Natural killer cell treated with Interleukin-12 subunit alpha and Interleukin-12 subunit beta and Interleukin-15 and Interleukin-18, amount 100 ng/mL, for 72 hours (primary cell): ENCODE results near the gene PCBP3. TPM values are rescaled to one million over a fixed set of nuclear protein-coding genes. Genes with fewer than 3 reads are reported as not detected.
A peak's percentile ranks its signal among the peaks of the same experiment; 100 is the strongest.
"Not testable (repeated sequence)": the region's sequence is repeated elsewhere in the genome, so short reads cannot be mapped to it uniquely, and the experiment has no call there.

Experiments used
- ATAC-seq, 2 donors: fragments of 150-1000 bp; cut with Tn5 transposase in 1 of 2; sonication (Bioruptor Pico), chemical (Tn5 transposase) in 1 of 2; 2 replicates each; pipeline ENCODE4 v1.10.0; 2021
- DNase-seq: peaks from one replicate; pipeline ENCODE4 v3.0.0; 2022; ENCODE audit warnings: low spot score
- H3K27ac Mint-ChIP-seq, 2 donors: 1 replicate in 1 of 2; 2 replicates in 1 of 2; pipeline ENCODE4 v1.8.0; 2022; ENCODE audit warnings: mixed read lengths in 2 of 2, mild to moderate bottlenecking in 1 of 2, moderate library complexity in 1 of 2
- H3K27me3 Mint-ChIP-seq, 2 donors: 1 replicate in 1 of 2; 2 replicates in 1 of 2; pipeline ENCODE4 v1.8.0; 2022; ENCODE audit warnings: mixed read lengths in 2 of 2
- H3K36me3 Mint-ChIP-seq: one replicate; pipeline ENCODE4 v1.8.0; 2022; ENCODE audit warnings: mixed read lengths
- H3K4me1 Mint-ChIP-seq, 2 donors: 1 replicate in 1 of 2; 2 replicates in 1 of 2; pipeline ENCODE4 v1.8.0; 2022; ENCODE audit warnings: low read depth in 2 of 2, mixed read lengths in 2 of 2, mild to moderate bottlenecking in 1 of 2
- H3K4me3 Mint-ChIP-seq: one replicate; pipeline ENCODE4 v1.8.0; 2022; ENCODE audit warnings: mixed read lengths
- H3K9me3 Mint-ChIP-seq: 2 replicates; pipeline ENCODE4 v1.8.0; 2022; ENCODE audit warnings: mixed read lengths
- total RNA-seq, 2 donors: library from RNA; stranded (reverse); gene quantifications; one replicate each; pipeline ENCODE4 v1.2.3, GENCODE V29; 2022

PCBP3 gene
- total RNA-seq, 2 donors from 2014 or later: 0.43 to 1.4 TPM

DNA sequence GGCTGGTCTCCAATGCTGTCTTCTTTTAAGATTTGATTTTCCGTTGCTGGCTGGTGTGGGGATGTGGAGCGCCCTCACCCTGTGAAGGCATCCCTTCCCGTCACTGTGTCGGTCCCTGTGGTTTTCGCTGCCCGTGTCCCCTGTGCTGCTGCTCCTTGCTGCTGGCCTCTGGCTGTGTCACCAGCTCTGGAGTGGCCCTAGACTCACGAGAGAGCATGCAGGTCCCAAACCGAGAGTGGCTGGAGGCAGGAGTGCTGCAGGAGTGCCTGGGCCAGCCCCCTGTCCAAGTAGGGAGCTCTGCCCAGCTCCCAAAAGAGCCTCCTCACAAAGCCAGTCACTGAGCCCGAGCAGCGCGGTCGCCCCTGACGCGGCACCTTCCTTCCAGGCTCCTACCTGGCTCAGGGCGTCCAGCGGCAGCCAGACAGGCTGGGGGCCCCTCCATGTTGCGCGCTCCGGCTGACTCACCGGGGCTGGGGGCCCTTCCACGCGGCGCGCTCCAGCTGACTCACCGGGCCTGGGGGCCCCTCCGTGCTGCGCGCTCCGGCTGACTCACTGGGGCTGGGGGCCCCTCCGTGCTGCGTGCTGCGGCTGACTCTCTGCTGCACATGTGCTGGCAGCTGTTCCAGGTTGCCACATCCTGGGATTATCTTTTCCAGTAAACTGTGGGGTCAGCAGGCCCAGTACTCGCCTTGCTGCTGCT lies 231.3 kb downstream of the PCBP3 start:
- DNase-seq: peak; percentile 52
- peaks cover 0 to 2% of the 10 kb centered on the region in 2 donors for H3K4me1 Mint-ChIP-seq
- no peak overlapping the region for H3K4me3 Mint-ChIP-seq
- no peaks in the 10 kb centered on the region for H3K36me3 Mint-ChIP-seq
- H3K9me3 Mint-ChIP-seq: no peaks in the 10 kb centered on the region
- H3K27me3 Mint-ChIP-seq: peaks cover 14 to 16% of the 10 kb centered on the region in 2 donors
- ATAC-seq: no peak
- H3K27ac Mint-ChIP-seq: no peak overlapping the region

DNA sequence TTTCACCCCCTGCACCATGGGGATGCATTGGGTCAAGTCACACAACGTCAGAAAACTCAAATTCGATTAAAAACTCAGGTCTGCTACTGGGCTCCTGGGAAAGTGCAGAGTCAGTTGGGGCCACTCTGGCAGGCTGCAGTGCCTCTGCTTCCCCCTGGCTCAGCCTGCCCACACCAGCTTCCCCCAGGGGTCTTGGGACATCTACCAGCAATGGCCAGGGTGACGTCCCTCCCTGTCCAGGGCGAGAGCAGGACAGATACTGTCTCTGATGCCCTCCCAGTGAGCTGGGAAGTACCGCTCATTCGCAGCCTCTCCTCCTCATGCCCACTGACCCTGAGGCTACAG lies 231.9 kb downstream of the PCBP3 start:
- no peak overlapping the region for H3K4me3 Mint-ChIP-seq
- H3K27ac Mint-ChIP-seq: no peak overlapping the region
- H3K27me3 Mint-ChIP-seq: peaks cover 15 to 16% of the 10 kb centered on the region in 2 donors
- H3K9me3 Mint-ChIP-seq: no peaks in the 10 kb centered on the region
- ATAC-seq (no peak), DNase-seq (peak; percentile 39)
- H3K36me3 Mint-ChIP-seq: no peaks in the 10 kb centered on the region
- H3K4me1 Mint-ChIP-seq: peaks cover under 1 to 4% of the 10 kb centered on the region in 2 donors

DNA sequence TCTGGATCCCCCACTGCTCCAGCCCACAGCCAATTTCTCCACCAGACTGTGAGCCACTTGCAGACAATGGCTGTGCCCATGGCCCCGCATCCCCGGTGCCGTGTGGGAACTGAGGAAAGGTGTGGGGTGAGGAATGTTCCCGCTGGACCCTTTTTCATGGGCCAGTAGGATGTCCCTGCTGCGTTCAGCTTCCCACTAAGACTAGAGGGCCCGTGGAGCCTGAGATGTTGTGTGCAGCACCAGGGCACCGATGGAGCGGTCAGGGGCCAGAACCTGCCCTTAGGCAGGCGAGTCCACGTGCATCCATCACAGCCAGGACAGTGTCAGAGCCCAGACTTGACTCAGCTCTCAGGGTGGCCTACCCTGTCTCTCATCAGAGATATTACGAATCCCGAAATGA lies 232.4 kb downstream of the PCBP3 start:
- H3K27me3 Mint-ChIP-seq: peaks cover 18 to 19% of the 10 kb centered on the region in 2 donors
- no peak for ATAC-seq
- H3K9me3 Mint-ChIP-seq: no peaks in the 10 kb centered on the region
- peaks cover 4 to 6% of the 10 kb centered on the region in 2 donors for H3K4me1 Mint-ChIP-seq
- peak; percentile 39 for DNase-seq
- no peaks in the 10 kb centered on the region for H3K36me3 Mint-ChIP-seq
- H3K27ac Mint-ChIP-seq: no peak overlapping the region
- no peak overlapping the region for H3K4me3 Mint-ChIP-seq

DNA sequence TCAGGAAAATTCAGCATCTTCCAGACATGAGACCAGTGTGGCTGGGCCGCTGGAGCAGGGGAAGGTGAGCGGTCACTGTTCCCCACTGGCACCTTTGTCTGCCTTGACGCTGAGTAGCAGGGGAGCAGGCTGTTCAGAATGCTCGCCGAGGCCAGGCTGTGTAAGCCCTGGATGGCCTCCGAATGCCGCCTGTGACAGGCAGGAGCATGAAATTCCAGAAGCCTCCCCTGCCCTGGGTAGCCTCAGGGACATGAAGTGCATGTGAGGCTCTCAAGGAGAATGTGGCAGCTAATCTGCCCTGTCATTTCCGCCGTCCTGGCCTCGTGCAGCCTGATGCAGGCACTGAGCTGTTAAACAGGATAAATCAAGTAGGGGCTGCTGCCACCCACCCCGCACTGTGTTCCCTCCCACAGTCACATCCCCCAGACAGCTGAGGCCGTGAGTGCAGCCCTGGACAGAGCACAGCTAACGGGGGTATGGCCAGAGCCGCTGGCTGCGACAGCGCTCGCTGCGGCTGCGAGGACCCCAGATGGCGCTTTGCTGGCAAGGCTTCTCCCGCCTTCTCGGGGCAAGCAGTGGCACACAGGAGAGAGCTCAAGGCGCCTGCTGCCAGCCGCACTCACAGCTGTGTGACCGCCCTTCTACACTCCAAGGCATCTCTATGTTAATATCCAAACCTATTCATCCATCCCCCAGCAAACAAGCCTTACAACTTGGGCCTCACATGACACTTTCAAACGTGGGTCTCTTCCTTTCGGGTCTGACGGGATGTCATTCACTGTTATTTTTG lies 233.1 kb downstream of the PCBP3 start:
- Mint-ChIP-seq H3K4me3 (no peak overlapping the region), H3K27ac (no peak overlapping the region)

DNA sequence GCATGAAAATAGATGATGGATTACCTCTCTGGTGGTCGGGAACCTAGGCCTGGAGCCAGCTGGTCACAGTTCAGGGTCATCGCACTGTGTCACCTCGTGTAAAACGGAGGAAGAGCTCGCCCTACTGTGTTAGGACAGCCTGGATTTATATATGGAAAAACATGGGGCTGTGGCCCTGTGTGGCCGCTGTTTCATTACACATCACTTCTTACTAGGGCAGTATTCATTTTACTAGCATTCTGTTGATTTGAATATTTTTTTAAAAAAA lies 233.6 kb downstream of the PCBP3 start:
- Mint-ChIP-seq H3K4me1 (peaks cover 4 to 9% of the 10 kb centered on the region in 2 donors), H3K27ac (no peak overlapping the region), H3K36me3 (no peaks in the 10 kb centered on the region), H3K4me3 (no peak overlapping the region), H3K9me3 (no peaks in the 10 kb centered on the region), H3K27me3 (peaks cover 22 to 31% of the 10 kb centered on the region in 2 donors)
- DNase-seq: peak; percentile 15
- ATAC-seq: no peak

More for the DNA sequence above, 233.1 kb downstream of the PCBP3 start:
- Mint-ChIP-seq H3K27me3 (peaks cover 19 to 26% of the 10 kb centered on the region in 2 donors), H3K36me3 (no peaks in the 10 kb centered on the region), H3K4me1 (peaks cover 4 to 6% of the 10 kb centered on the region in 2 donors), H3K9me3 (no peaks in the 10 kb centered on the region)
- no peak for ATAC-seq
- DNase-seq: peak; percentile 39

DNA sequence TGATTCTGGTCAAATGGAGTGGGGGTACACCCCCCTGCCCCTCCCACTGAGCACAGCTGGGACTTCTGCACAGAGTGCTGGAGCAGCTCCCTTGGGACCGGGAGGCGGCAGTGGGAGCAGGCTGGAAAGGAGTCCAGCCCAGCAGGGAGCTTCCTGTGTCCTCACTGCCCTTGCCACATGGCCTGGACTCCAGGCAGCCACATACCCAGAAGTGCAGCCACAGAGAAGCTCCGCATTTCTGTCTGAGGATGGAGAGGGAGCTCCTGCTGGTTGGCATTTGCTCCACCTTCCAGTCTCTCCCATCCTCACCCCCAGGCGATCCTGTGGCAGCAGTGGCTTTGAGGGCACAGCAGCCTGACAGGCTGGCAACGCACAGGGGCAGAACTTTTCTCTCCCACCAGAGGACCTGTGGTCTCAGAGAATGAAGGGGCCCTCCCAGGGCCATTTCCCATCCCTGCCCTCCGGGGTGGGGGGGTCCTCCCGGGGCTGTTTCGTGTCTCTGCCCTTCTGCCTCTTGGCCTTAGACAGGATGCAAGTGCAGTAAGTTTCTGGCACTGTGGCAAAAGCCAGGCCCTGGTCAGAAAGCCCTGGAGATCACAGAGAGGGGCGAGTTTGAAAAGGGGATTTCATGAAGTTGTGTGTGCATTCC lies 234.4 kb downstream of the PCBP3 start:
- Mint-ChIP-seq H3K4me1 (peaks cover 4 to 9% of the 10 kb centered on the region in 2 donors), H3K9me3 (no peaks in the 10 kb centered on the region), H3K4me3 (no peak overlapping the region), H3K36me3 (no peaks in the 10 kb centered on the region), H3K27ac (no peak overlapping the region), H3K27me3 (peaks cover 24 to 35% of the 10 kb centered on the region in 2 donors)
- ATAC-seq (no peak), DNase-seq (no peak)

DNA sequence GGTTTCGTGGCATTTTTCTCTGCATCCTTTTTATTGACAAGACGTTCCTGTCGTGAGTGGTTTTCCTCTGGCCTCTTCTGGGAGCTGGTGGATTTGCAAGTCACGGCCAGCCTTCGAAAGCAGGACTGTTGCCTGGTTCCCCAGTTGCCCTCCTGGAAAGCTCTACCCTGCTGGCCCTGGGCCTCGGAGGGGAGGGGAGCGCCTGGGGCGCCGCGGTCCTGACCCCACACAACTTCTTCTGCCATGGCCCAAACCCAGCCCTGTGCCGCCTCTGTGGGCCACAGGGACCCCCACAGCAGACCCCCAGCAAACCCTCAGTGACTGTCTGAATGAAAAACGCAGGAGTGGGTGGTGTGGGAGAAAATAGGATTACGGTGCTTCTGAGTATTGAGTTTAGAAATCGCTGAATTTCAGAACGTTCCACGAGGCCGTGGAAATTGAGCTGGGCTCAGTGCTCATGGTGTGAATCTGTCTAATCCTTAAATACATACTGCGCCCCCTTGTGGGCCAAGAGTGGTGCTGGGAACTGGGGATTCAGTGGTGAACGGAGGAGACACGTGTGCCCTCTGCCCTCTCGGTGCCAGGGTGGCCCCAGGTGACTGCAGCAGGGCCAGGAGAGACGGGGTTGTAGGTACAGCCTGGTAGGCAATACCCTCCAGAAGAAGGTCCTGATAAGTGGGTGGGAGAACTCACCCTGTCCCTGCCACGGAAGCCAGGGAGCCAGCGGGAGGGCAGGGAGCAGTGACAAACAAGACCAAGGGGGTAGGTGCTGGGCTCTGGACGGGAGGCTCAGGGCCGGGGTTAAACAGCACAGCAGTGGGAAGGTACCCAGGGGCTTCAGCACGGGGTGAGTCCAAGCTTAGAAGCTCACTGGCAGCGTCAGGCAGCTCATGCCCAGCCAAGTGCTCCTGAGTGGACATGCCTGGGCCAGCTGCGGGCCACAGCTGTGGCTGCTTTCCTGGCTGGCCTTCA lies 236.9 kb downstream of the PCBP3 start:
- H3K27ac Mint-ChIP-seq: no peak overlapping the region
- peaks cover 24 to 34% of the 10 kb centered on the region in 2 donors for H3K27me3 Mint-ChIP-seq
- peak; percentile 62 to 69 for ATAC-seq
- H3K4me1 Mint-ChIP-seq: peaks cover 10 to 13% of the 10 kb centered on the region in 2 donors
- peaks cover 3% of the 10 kb centered on the region for H3K36me3 Mint-ChIP-seq
- peak; percentile 53 for DNase-seq
- H3K9me3 Mint-ChIP-seq: peaks cover 3% of the 10 kb centered on the region
- no peak overlapping the region for H3K4me3 Mint-ChIP-seq

DNA sequence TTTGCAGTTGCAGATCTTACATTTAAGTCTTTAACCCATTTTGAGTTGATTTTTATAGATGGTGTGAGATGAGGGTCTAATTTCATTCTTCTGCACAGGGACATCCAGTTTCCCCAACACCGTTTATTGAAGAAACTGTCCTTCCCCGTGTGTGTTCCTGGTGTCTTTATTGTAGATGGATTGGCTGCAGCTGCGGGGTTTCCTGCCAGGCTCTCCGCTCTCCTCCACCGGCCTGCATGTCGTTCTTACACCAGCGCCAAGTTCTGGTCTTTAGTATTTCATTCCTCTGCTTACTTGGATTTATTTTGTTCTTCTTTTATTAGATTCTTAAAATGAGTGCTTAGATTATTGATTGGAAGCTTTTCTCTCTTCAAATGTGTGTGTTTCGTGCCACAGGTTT lies 239.1 kb downstream of the PCBP3 start:
- no peak for ATAC-seq
- H3K36me3 Mint-ChIP-seq: peaks cover 7% of the 10 kb centered on the region

DNA sequence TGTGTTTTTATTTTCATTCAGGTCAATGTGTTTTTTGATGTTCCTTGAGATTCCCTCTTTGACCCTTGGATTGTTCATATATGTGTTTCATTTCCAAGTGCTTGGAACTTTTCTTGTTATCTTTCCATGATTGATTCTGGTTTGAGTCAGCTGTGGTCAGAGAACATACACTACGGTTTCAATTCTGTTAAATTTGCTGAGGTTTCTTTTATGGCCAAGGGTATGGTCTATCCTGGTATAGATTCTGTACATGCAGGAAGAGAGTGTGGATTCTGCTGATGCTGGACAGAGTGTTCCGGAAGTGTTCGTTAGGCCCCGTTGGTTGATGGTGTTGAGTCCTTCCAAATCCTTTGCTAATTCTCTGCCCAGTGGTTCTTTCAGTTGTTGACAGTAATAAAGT lies 239.6 kb downstream of the PCBP3 start:
- peaks cover 7% of the 10 kb centered on the region for H3K36me3 Mint-ChIP-seq
- ATAC-seq (no peak), DNase-seq (no peak)
- H3K9me3 Mint-ChIP-seq: peaks cover 7% of the 10 kb centered on the region
- H3K27me3 Mint-ChIP-seq: peaks cover 20 to 34% of the 10 kb centered on the region in 2 donors
- peaks cover 21 to 22% of the 10 kb centered on the region in 2 donors for H3K4me1 Mint-ChIP-seq
- H3K4me3 Mint-ChIP-seq: no peak overlapping the region
- no peak overlapping the region for H3K27ac Mint-ChIP-seq

More for the DNA sequence above, 239.1 kb downstream of the PCBP3 start:
- peaks cover 21 to 22% of the 10 kb centered on the region in 2 donors for H3K4me1 Mint-ChIP-seq
- H3K27me3 Mint-ChIP-seq: peaks cover 20 to 34% of the 10 kb centered on the region in 2 donors
- no peak for DNase-seq
- H3K9me3 Mint-ChIP-seq: peaks cover 7% of the 10 kb centered on the region
- no peak overlapping the region for H3K4me3 Mint-ChIP-seq
- H3K27ac Mint-ChIP-seq: no peak overlapping the region

DNA sequence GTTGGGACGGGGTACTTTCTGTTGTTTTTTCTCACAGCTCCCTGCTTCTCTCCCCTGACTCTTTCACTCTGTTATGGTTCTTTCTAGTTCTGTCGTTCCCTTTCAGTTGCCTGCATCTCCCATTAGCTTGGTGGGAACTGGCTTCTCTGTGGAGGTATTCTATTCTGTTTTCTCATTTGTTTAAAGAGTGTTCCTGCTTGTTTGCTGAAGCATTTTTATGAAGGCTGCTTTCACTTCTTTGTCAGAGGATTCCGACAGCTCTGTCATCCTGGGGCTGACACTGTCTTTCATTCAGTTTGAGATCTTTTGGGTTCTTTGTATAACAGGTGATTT lies 242.0 kb downstream of the PCBP3 start:
- DNase-seq (no peak), ATAC-seq (no peak)
- peak overlapping the region; percentile 40 to 77 for H3K27ac Mint-ChIP-seq
- H3K4me3 Mint-ChIP-seq: peak overlapping the region; percentile 42
- peaks cover 7% of the 10 kb centered on the region for H3K36me3 Mint-ChIP-seq
- H3K9me3 Mint-ChIP-seq: peaks cover 7% of the 10 kb centered on the region
- peaks cover 25% of the 10 kb centered on the region in 2 donors for H3K4me1 Mint-ChIP-seq
- H3K27me3 Mint-ChIP-seq: peaks cover 20 to 31% of the 10 kb centered on the region in 2 donors

DNA sequence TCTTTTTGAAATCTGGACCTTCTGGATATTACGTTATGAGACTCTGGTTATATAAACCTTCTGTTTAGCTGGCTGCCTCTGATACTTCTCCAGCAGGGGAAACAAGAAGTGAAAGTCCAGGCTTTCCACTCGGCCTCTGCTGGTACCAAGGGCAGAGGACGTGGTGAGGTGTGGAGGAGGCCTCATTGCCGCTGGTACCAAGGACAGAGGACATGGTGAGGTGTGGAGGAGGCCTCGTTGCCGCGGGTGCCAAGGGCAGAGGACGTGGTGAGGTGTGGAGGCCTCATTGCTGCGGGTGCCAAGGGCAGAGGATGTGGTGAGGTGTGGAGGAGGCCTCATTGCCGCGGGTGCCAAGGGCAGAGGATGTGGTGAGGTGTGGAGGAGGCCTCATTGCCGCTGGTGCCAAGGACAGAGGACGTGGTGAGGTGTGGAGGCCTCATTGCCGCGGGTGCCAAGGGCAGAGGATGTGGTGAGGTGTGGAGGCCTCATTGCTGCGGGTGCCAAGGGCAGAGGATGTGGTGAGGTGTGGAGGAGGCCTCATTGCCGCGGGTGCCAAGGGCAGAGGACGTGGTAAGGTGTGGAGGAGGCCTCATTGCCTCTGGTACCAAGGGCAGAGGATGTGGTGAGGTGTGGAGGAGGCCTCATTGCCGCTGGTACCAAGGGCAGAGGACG lies 242.5 kb downstream of the PCBP3 start:
- H3K9me3 Mint-ChIP-seq: not testable (repeated sequence)

DNA sequence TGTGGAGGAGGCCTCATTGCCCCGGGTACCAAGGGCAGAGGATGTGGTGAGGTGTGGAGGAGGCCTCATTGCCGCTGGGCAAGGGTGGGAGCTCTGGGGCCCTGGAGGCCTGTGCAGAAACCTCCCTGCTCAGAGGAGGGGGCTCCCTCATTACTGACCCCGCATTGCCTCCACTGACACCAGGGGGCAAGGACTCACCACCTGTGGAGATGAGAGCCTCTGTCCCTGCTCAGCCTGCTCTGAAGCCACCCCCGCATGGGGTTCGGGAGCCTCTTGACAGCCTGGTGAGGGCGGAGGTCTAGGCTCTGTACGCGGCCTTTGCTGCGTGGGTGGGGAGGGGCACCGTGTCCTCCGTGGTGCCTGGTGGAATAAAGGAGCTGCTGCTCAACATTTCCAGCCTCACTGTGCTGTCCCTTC lies 243.1 kb downstream of the PCBP3 start:
- Mint-ChIP-seq H3K9me3 (peaks cover 7% of the 10 kb centered on the region), H3K4me3 (no peak overlapping the region), H3K27ac (peak overlapping the region in 1 of 2 donors; percentile 40), H3K36me3 (peaks cover 7% of the 10 kb centered on the region), H3K27me3 (peaks cover 23 to 28% of the 10 kb centered on the region in 2 donors), H3K4me1 (peaks cover 24% of the 10 kb centered on the region in 2 donors)
- ATAC-seq: no peak
- DNase-seq: no peak

More for the DNA sequence above, 242.5 kb downstream of the PCBP3 start:
- DNase-seq, ATAC-seq, H3K36me3 Mint-ChIP-seq: not testable (repeated sequence)
- Mint-ChIP-seq H3K4me1 (peaks cover 24% of the 10 kb centered on the region in 2 donors), H3K4me3 (peak overlapping the region; percentile 42), H3K27me3 (peaks cover 25 to 31% of the 10 kb centered on the region in 2 donors), H3K27ac (peak overlapping the region; percentile 40 to 77)
